Liver (tissue), 9 donors: ENCODE data around the gene PGAP1. TPM values are rescaled to one million over a fixed set of nuclear protein-coding genes. Genes with fewer than 3 reads are reported as not detected.

ENCODE experiments used
- DNase-seq: peaks from one replicate; pipeline ENCODE4 v3.0.0-alpha.2; 2017; ENCODE audit warnings: low spot score
- H3K27ac ChIP-seq, 2 donors: one replicate each; pipeline ENCODE4 v1.7.0; 2013; ENCODE audit warnings: inconsistent platforms in 2 of 2, low read length in 2 of 2, control low read depth in 1 of 2, low read depth in 1 of 2, mild to moderate bottlenecking in 1 of 2
- H3K27me3 ChIP-seq, 4 donors: one replicate each; pipeline versions ENCODE4 v1.6.1 to v1.7.0; 2013; ENCODE audit warnings: low read length in 3 of 4, inconsistent platforms in 1 of 4, mild to moderate bottlenecking in 1 of 4, moderate library complexity in 1 of 4; ENCODE audit not compliant: control insufficient read depth in 4 of 4, insufficient read depth in 4 of 4
- H3K36me3 ChIP-seq, 4 donors: one replicate each; pipeline versions ENCODE4 v1.6.1 to v1.7.0; 2013; ENCODE audit warnings: low read length in 3 of 4, mild to moderate bottlenecking in 3 of 4, low read depth in 1 of 4, moderate library complexity in 1 of 4; ENCODE audit not compliant: control insufficient read depth in 4 of 4, insufficient read depth in 3 of 4
- H3K4me1 ChIP-seq, 4 donors: one replicate each; pipeline versions ENCODE4 v1.6.1 to v1.7.0; 2013; ENCODE audit warnings: low read length in 3 of 4, mild to moderate bottlenecking in 3 of 4, moderate library complexity in 1 of 4; ENCODE audit not compliant: control insufficient read depth in 4 of 4, insufficient read depth in 4 of 4
- H3K4me3 ChIP-seq, 3 donors: one replicate each; pipeline versions ENCODE4 v1.6.1 to v1.7.0; 2013; ENCODE audit warnings: low read length in 3 of 3, control low read depth in 1 of 3, low read depth in 1 of 3, mild to moderate bottlenecking in 1 of 3
- H3K9ac ChIP-seq, 2 donors: one replicate each; pipeline ENCODE4 v1.7.0; 2013; ENCODE audit warnings: low read length in 2 of 2, mild to moderate bottlenecking in 2 of 2, moderate library complexity in 2 of 2, control low read depth in 1 of 2, low read depth in 1 of 2
- H3K9me3 ChIP-seq, 4 donors: one replicate each; pipeline versions ENCODE4 v1.6.1 to v1.7.0; 2013; ENCODE audit warnings: low read length in 3 of 4; ENCODE audit not compliant: control insufficient read depth in 4 of 4
- ATF3 ChIP-seq: IDR thresholded peaks from 2 replicates; pipeline ENCODE4 v1.6.1; 2016; ENCODE audit warnings: antibody characterized with exemption
- CTCF ChIP-seq: fragments of 150-350 bp; IDR thresholded peaks from 2 replicates; pipeline ENCODE4 v1.5.1; 2017; ENCODE audit warnings: improper control_type of control experiment, low read depth, low read length; ENCODE audit not compliant: missing input control
- FOXA1 ChIP-seq: IDR thresholded peaks from 2 replicates; pipeline ENCODE4 v1.6.1; 2016; ENCODE audit warnings: antibody characterized with exemption
- FOXA2 ChIP-seq: IDR thresholded peaks from 2 replicates; pipeline ENCODE4 v1.6.1; 2016; ENCODE audit warnings: antibody characterized with exemption
- GABPA ChIP-seq, 2 donors: IDR thresholded peaks in 1 of 2; conservative IDR thresholded peaks in 1 of 2; 2 replicates each; pipeline ENCODE4 v1.6.1; 2016; ENCODE audit warnings: antibody characterized with exemption in 2 of 2, mild to moderate bottlenecking in 1 of 2, moderate library complexity in 1 of 2
- HNF4A ChIP-seq, 2 donors: conservative IDR thresholded peaks; 2 replicates each; pipeline ENCODE4 v1.6.1; 2016; ENCODE audit warnings: antibody characterized with exemption in 2 of 2, mild to moderate bottlenecking in 2 of 2
- MAX ChIP-seq: IDR thresholded peaks from 2 replicates; pipeline ENCODE4 v1.6.1; 2016; ENCODE audit warnings: antibody characterized with exemption
- REST ChIP-seq: IDR thresholded peaks from 2 replicates; pipeline ENCODE4 v1.6.1; 2016; ENCODE audit warnings: antibody characterized with exemption, mild to moderate bottlenecking
- RXRA ChIP-seq, 2 donors: IDR thresholded peaks; 2 replicates each; pipeline ENCODE4 v1.6.1; 2017 to 2018; ENCODE audit warnings: antibody characterized with exemption in 2 of 2, mild to moderate bottlenecking in 1 of 2
- SP1 ChIP-seq: IDR thresholded peaks from 2 replicates; pipeline ENCODE4 v1.6.1; 2018; ENCODE audit warnings: antibody characterized with exemption, mild to moderate bottlenecking
- ZBTB33 ChIP-seq: IDR thresholded peaks from 2 replicates; pipeline ENCODE4 v1.6.1; 2016; ENCODE audit warnings: antibody characterized with exemption
- WGBS: extraction: QIAGEN DNeasy Blood & Tissue Kit; methylation state at CpG from one replicate; pipeline ENCODE4 v1.1.7; 2013; 5-methylcytosine and 5-hydroxymethylcytosine counted together
- polyA plus RNA-seq, 2 donors: library from polyadenylated mRNA; stranded (reverse) in 1 of 2; unstranded in 1 of 2; fragments of 200-250 nt in 1 of 2; fragments of >200 nt in 1 of 2; fragmentation: Nextera tagmentation in 1 of 2; extraction: Ambion mirVana in 1 of 2; gene quantifications; one replicate each; pipeline versions ENCODE4 v1.2.1 to v1.2.3, GENCODE V29; 2013 to 2015
- total RNA-seq, 2 donors: library from RNA; depleted of rRNA; stranded (reverse); fragments of >200 nt; gene quantifications; one replicate each; pipeline ENCODE4 v1.2.3, GENCODE V29; 2014
- donor health status: healthy.
- donor health status: healthy.
- donor health status: healthy.
- donor health status: healthy.
- donor health status: healthy.

The PGAP1 gene
- total and polyA plus RNA-seq, 4 donors, result 0.54 to 5.8 (median 2.3) TPM

- no peak for TF ChIP-seq REST
- no peak for TF ChIP-seq GABPA (IDR thresholded peaks at IDR 0.05 in 1 of 2, conservative IDR thresholded peaks at IDR 0.05 in 1 of 2)
These were observed 80.2 kb downstream of the PGAP1 start (continued) for GRCh38 chr2:196846295-196846694.

DNA sequence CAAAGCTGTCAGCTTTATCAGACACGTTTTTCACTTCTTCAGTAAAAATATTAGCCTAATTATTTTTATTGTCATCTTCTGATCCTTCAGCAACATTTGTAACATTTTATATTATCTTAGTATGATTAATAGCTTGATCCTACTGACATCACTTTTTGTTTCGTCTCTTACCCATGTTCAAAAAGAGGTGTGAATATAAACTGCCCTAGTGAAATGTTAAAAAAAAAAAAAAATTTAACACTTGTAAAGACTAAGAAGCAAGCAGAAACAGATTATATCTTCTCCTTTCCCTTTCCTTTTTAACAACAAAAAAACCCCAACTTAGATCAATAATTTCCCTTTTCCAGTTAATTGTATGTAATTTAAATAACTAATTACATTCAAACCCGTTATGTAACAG, 81.1 kb downstream of the PGAP1 start:
- H3K4me1 ChIP-seq, result no peaks in the 10 kb centered on the region
- H3K4me3 ChIP-seq, result no peak overlapping the region
- H3K27ac ChIP-seq, result no peak overlapping the region
- WGBS, result 94% methylated on average over 3 of the region's 3 CpGs
- TF ChIP-seq MAX (no peak), HNF4A (conservative IDR thresholded peaks at IDR 0.05) (no peak)
- H3K27me3 ChIP-seq, result no peaks in the 10 kb centered on the region
- no peak overlapping the region for H3K9ac ChIP-seq
- DNase-seq, result no peak
- no peaks in the 10 kb centered on the region for H3K9me3 ChIP-seq
- peaks cover 0 to 6% (median 2%) of the 10 kb centered on the region in 4 donors for H3K36me3 ChIP-seq

- no peak for DNase-seq
- Histone ChIP-seq H3K9ac (no peak overlapping the region), H3K27ac (no peak overlapping the region), H3K27me3 (no peaks in the 10 kb centered on the region), H3K4me3 (no peak overlapping the region), H3K36me3 (peaks cover 0 to 12% (median 2%) of the 10 kb centered on the region in 4 donors), H3K9me3 (no peaks in the 10 kb centered on the region), H3K4me1 (no peaks in the 10 kb centered on the region)
- TF ChIP-seq CTCF (no peak), RXRA (IDR thresholded peaks at IDR 0.05) (no peak), FOXA2 (no peak)
- 97% methylated on average over 2 of the region's 2 CpGs for WGBS
These were observed 86.3 kb downstream of the PGAP1 start for GRCh38 chr2:196840171-196840570.

GRCh38 chr2:196839574-196839973, 86.9 kb downstream of the PGAP1 start:
- no peak for DNase-seq
- 96% methylated on average over 2 of the region's 2 CpGs for WGBS
- Histone ChIP-seq H3K36me3 (peaks cover 0 to 12% (median 2%) of the 10 kb centered on the region in 4 donors), H3K4me3 (no peak overlapping the region), H3K9me3 (no peaks in the 10 kb centered on the region), H3K9ac (no peak overlapping the region), H3K27me3 (no peaks in the 10 kb centered on the region), H3K4me1 (no peaks in the 10 kb centered on the region), H3K27ac (no peak overlapping the region)
- TF ChIP-seq ZBTB33, result no peak
- no peak for TF ChIP-seq ATF3
- no peak for TF ChIP-seq GABPA (IDR thresholded peaks at IDR 0.05 in 1 of 2, conservative IDR thresholded peaks at IDR 0.05 in 1 of 2)
- no peak for TF ChIP-seq SP1
- no peak for TF ChIP-seq FOXA1
